K562 (cell line): ENCODE measurements around the gene SEC22B. TPM values are rescaled to one million over a fixed set of nuclear protein-coding genes. Genes with fewer than 3 reads are reported as not detected.

Experiments
- ATF1 ChIP-seq, 2 experiments: fragments of 450-650 bp in 1 of 2; IDR thresholded peaks; 2 replicates each; pipeline ENCODE4 v1.6.1; 2016; ENCODE audit warnings: missing compliant biosample characterization in 1 of 2, missing genetic modification characterization in 1 of 2
- EHMT2 ChIP-seq: fragments of 450-650 bp; IDR thresholded peaks from 2 replicates; pipeline ENCODE4 v1.6.1; 2018; ENCODE audit warnings: antibody characterized with exemption
- ELF2 ChIP-seq: fragments of 250-450 bp; sonication (Bioruptor Pico); IDR thresholded peaks from 2 replicates; pipeline ENCODE4 v1.5.0; 2021; ENCODE audit warnings: mild to moderate bottlenecking
- FOXJ2 ChIP-seq: fragments of 200-800 bp; sonication (Bioruptor generic); IDR thresholded peaks from 2 replicates; pipeline ENCODE4 v1.6.1; 2016; ENCODE audit warnings: missing genetic modification characterization, missing compliant biosample characterization
- FOXK2 ChIP-seq, 2 experiments: fragments of 450-650 bp; IDR thresholded peaks in 1 of 2; conservative IDR thresholded peaks in 1 of 2; 2 replicates each; pipeline ENCODE4 v1.6.1; 2016; ENCODE audit warnings: low read depth in 2 of 2, mild to moderate bottlenecking in 1 of 2
- MEF2A ChIP-seq: IDR thresholded peaks from 2 replicates; pipeline ENCODE4 v1.6.1; 2011; ENCODE audit warnings: low read depth, mild to moderate bottlenecking, low read length, moderate library complexity; ENCODE audit not compliant: control insufficient read depth
- MEF2D ChIP-seq: conservative IDR thresholded peaks from 2 replicates; pipeline ENCODE4 v1.6.1; 2016; ENCODE audit warnings: low read depth, missing genetic modification characterization, missing compliant biosample characterization
- RCOR1 ChIP-seq, 2 experiments: IDR thresholded peaks; 2 replicates each; pipeline ENCODE4 v1.6.1; 2012; ENCODE audit warnings: low read depth in 2 of 2, low read length in 2 of 2, borderline replicate concordance in 1 of 2, improper control_type of control experiment in 1 of 2
- SMARCC2 ChIP-seq: fragments of 450-650 bp; IDR thresholded peaks from 2 replicates; pipeline ENCODE4 v1.6.1; 2017; ENCODE audit warnings: antibody characterized with exemption, moderate library complexity, mild to moderate bottlenecking, low read depth
- SNRNP70 ChIP-seq: fragments of 200-400 bp; formaldehyde crosslinking; optimal IDR thresholded peaks from 2 replicates; pipeline ENCODE3; 2017; ENCODE audit warnings: low read depth, low read length
- SPI1 ChIP-seq: IDR thresholded peaks from 2 replicates; pipeline ENCODE4 v1.6.1; 2011; ENCODE audit warnings: low read depth, low read length, control low read depth, borderline replicate concordance
- TAL1 ChIP-seq: fragments of 450-650 bp; IDR thresholded peaks from 2 replicates; pipeline ENCODE4 v1.6.1; 2016; ENCODE audit warnings: mild to moderate bottlenecking
- TCFL5 ChIP-seq: fragments of 250-450 bp; sonication (Bioruptor Pico); conservative IDR thresholded peaks from 2 replicates; pipeline ENCODE4 v1.6.1; 2021; ENCODE audit warnings: mild to moderate bottlenecking, moderate library complexity, matching md5 sums
- XRCC5 ChIP-seq: fragments of 200-400 bp; formaldehyde crosslinking; IDR thresholded peaks from 2 replicates; pipeline ENCODE4 v1.6.1; 2017; ENCODE audit warnings: low read depth, mild to moderate bottlenecking, low read length
- ZNF41 ChIP-seq: fragments of 250-450 bp; sonication (Bioruptor Pico); conservative IDR thresholded peaks from 2 replicates; pipeline ENCODE4 v1.4.0; 2020; ENCODE audit warnings: mild to moderate bottlenecking
- polyA plus RNA-seq, 8 experiments: library from polyadenylated mRNA; depleted of rRNA in 4 of 8; stranded (reverse) in 5 of 8; unstranded in 3 of 8; fragments of >200 nt; fragmentation: Nextera tagmentation in 2 of 8; fragmentation: Illumina TruSeq in 1 of 8; extraction: Ambion mirVana in 2 of 8; extraction: Trizol in 1 of 8; gene quantifications; 2 replicates each; pipeline versions ENCODE4 v1.2.1 to v1.2.3, GENCODE V29; 2011 to 2014; ENCODE audit warnings: inconsistent platforms in 1 of 8, missing spikeins in 1 of 8
- total RNA-seq, 7 experiments: library from RNA; depleted of rRNA in 6 of 7; stranded (reverse); fragments of >200 nt in 6 of 7; fragmentation: Illumina TruSeq in 2 of 7; extraction: Trizol in 2 of 7; gene quantifications; 2 replicates each; pipeline versions ENCODE4 v1.2.1 to v1.2.3, GENCODE V29; 2011 to 2021; ENCODE audit warnings: low replicate concordance in 1 of 7
- TF ChIP-seq, protein P1 (sequence below): IDR thresholded peaks from 3 replicates; pipeline ENCODE4 v1.6.1; 2011; ENCODE audit warnings: borderline replicate concordance, mild to moderate bottlenecking, moderate library complexity; ENCODE audit not compliant: insufficient read length; ENCODE audit errors: extremely low read depth
- TF ChIP-seq, protein P2 (sequence below): sonication (generic); formaldehyde crosslinking; IDR thresholded peaks from 2 replicates; pipeline ENCODE4 v1.8.0; 2022; ENCODE audit warnings: mild to moderate bottlenecking, missing genetic modification reagents
- TF ChIP-seq, protein P3 (sequence below): sonication (generic); formaldehyde crosslinking; IDR thresholded peaks from 2 replicates; pipeline ENCODE4 v1.8.1; 2022; ENCODE audit warnings: missing genetic modification reagents
- TF ChIP-seq, protein P4 (sequence below), 2 experiments: IDR thresholded peaks; 2 replicates each; pipeline ENCODE4 v1.6.1; 2012; ENCODE audit warnings: improper control_type of control experiment in 2 of 2, low read depth in 2 of 2, low read length in 2 of 2, borderline replicate concordance in 1 of 2

Gene SEC22B
- total and polyA plus RNA-seq, 9 of the 15 experiments (the other 6 are each of a cell fraction or from before 2014, with no cell fraction given): 13.1 to 40.3 (median 23.5) TPM

DNA sequence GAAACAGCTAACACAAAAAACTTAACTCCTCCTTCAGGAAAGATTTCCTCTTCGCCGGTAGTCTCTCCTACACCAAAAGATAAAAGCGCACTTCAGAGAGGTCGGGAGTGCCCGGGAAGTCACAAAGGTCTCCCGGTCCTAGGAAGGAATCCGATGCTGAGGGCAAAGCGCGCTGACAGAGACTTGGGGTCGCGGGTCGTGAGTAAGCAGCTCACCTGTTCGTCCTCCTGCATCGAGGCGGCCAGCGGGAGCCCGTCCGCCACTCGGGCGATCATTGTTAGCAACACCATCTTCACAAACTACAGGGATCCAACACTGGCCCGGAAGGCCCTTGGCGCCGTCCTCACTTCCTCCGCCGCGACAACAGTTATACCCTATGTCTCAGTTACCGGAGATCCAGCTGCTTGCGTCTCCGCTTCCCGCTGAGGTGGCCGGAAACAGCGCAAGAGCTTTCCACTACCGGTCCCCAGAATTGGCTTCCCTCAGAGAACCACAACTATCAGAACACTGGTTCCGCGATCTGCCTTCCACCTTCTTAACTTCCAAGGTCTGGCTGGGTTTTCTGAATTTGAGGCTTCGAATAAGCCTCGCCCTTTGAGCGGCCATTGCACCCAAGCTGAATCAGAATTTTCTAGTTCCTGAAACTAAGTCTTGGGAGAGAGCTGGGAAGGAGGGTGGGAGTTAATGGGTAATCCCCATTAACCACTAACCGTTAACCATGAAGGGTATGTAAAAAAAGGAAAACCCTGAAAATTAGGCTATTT, at the start of gene SEC22B (continued):
- TF ChIP-seq, protein P1, sequence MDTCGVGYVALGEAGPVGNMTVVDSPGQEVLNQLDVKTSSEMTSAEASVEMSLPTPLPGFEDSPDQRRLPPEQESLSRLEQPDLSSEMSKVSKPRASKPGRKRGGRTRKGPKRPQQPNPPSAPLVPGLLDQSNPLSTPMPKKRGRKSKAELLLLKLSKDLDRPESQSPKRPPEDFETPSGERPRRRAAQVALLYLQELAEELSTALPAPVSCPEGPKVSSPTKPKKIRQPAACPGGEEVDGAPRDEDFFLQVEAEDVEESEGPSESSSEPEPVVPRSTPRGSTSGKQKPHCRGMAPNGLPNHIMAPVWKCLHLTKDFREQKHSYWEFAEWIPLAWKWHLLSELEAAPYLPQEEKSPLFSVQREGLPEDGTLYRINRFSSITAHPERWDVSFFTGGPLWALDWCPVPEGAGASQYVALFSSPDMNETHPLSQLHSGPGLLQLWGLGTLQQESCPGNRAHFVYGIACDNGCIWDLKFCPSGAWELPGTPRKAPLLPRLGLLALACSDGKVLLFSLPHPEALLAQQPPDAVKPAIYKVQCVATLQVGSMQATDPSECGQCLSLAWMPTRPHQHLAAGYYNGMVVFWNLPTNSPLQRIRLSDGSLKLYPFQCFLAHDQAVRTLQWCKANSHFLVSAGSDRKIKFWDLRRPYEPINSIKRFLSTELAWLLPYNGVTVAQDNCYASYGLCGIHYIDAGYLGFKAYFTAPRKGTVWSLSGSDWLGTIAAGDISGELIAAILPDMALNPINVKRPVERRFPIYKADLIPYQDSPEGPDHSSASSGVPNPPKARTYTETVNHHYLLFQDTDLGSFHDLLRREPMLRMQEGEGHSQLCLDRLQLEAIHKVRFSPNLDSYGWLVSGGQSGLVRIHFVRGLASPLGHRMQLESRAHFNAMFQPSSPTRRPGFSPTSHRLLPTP: no peak
- TF ChIP-seq, protein P2, sequence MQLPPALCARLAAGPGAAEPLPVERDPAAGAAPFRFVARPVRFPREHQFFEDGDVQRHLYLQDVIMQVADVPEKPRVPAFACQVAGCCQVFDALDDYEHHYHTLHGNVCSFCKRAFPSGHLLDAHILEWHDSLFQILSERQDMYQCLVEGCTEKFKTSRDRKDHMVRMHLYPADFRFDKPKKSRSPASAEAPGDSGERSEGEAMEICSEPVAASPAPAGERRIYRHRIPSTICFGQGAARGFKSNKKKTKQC (CRISPR knock-in tag): peak; percentile 69; the same call in 1 of the 2 replicates
- TF ChIP-seq, protein P3, sequence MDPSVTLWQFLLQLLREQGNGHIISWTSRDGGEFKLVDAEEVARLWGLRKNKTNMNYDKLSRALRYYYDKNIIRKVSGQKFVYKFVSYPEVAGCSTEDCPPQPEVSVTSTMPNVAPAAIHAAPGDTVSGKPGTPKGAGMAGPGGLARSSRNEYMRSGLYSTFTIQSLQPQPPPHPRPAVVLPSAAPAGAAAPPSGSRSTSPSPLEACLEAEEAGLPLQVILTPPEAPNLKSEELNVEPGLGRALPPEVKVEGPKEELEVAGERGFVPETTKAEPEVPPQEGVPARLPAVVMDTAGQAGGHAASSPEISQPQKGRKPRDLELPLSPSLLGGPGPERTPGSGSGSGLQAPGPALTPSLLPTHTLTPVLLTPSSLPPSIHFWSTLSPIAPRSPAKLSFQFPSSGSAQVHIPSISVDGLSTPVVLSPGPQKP (CRISPR knock-in tag): no peak
- TF ChIP-seq XRCC5 (peak; percentile 100), MEF2A (0 out of 2 replicates have a peak, but pooled peaks have one; percentile 51), TCFL5 (CRISPR knock-in tag) (no peak), MEF2D (tag) (peak; percentile 74; the same call in 1 of the 2 replicates), ATF1 (CRISPR knock-in tag; IDR thresholded peaks at IDR 0.05) (no peak), ATF1 (tag; IDR thresholded peaks at IDR 0.05) (peak; percentile 95), ZNF41 (no peak), ELF2 (peak; percentile 94), FOXJ2 (peak; percentile 68; the same call in 1 of the 2 replicates), FOXK2 (conservative IDR thresholded peaks at IDR 0.05 in 1 of 2, IDR thresholded peaks at IDR 0.05 in 1 of 2; ENCODE audit: low read depth in 2 of 2) (peak; percentile 82 to 84), RCOR1 (IDR thresholded peaks at IDR 0.05; ENCODE audit: borderline replicate concordance in 1 of 2, low read depth in 2 of 2, low read length in 2 of 2) (peak in 1 of 2 experiments; percentile 51; a peak in 2 of 4 replicates), SMARCC2 (no peak), TAL1 (no peak), SNRNP70 (no peak), SPI1 (peak; percentile 83), EHMT2 (peak; percentile 96)
- TF ChIP-seq, protein P4, sequence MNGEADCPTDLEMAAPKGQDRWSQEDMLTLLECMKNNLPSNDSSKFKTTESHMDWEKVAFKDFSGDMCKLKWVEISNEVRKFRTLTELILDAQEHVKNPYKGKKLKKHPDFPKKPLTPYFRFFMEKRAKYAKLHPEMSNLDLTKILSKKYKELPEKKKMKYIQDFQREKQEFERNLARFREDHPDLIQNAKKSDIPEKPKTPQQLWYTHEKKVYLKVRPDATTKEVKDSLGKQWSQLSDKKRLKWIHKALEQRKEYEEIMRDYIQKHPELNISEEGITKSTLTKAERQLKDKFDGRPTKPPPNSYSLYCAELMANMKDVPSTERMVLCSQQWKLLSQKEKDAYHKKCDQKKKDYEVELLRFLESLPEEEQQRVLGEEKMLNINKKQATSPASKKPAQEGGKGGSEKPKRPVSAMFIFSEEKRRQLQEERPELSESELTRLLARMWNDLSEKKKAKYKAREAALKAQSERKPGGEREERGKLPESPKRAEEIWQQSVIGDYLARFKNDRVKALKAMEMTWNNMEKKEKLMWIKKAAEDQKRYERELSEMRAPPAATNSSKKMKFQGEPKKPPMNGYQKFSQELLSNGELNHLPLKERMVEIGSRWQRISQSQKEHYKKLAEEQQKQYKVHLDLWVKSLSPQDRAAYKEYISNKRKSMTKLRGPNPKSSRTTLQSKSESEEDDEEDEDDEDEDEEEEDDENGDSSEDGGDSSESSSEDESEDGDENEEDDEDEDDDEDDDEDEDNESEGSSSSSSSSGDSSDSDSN (IDR thresholded peaks at IDR 0.05; ENCODE audit: borderline replicate concordance in 1 of 2, low read depth in 2 of 2, low read length in 2 of 2): peak; percentile 63 to 84; a peak in 3 of 4 replicates
